Nephron progenitor cell (in vitro differentiated cells): ENCODE results near the gene TNS1.

ENCODE experiments used
- DNase-seq: peaks from one replicate; pipeline ENCODE4 v3.0.0; 2021
- H3K27ac Mint-ChIP-seq: 2 replicates; pipeline ENCODE4 v1.8.0; 2021; ENCODE audit warnings: mild to moderate bottlenecking, moderate library complexity, mixed read lengths
- H3K27me3 Mint-ChIP-seq: 2 replicates; pipeline ENCODE4 v1.8.0; 2021; ENCODE audit warnings: mild to moderate bottlenecking, low read depth, mixed read lengths; ENCODE audit not compliant: poor library complexity
- H3K36me3 Mint-ChIP-seq: 2 replicates; pipeline ENCODE4 v1.8.0; 2021; ENCODE audit warnings: low read depth, mixed read lengths
- H3K4me1 Mint-ChIP-seq: 2 replicates; pipeline ENCODE4 v1.8.0; 2021; ENCODE audit warnings: mixed read lengths
- H3K4me3 Mint-ChIP-seq: 2 replicates; pipeline ENCODE4 v1.8.0; 2021; ENCODE audit warnings: mild to moderate bottlenecking, moderate library complexity, mixed read lengths
- H3K9me3 Mint-ChIP-seq: 2 replicates; pipeline ENCODE4 v1.8.0; 2021; ENCODE audit warnings: mild to moderate bottlenecking, moderate library complexity, mixed read lengths
- CTCF ChIP-seq: fragments of 200-600 bp; sonication (generic); IDR thresholded peaks from 2 replicates; pipeline ENCODE4 v1.5.0; 2021; ENCODE audit warnings: antibody characterized with exemption

Gene TNS1

GRCh38 chr2:217797165-217797564 is 205.6 kb downstream of the TNS1 start:
- Mint-ChIP-seq H3K36me3 (no peaks in the 10 kb centered on the region), H3K4me3 (peak overlapping the region; percentile 8), H3K27ac (no peak overlapping the region), H3K27me3 (peaks cover 7% of the 10 kb centered on the region), H3K9me3 (no peaks in the 10 kb centered on the region), H3K4me1 (peaks cover 47% of the 10 kb centered on the region)
- no peak for TF ChIP-seq CTCF
- no peak for DNase-seq

GRCh38 chr2:217795706-217796465 is 206.9 kb downstream of the TNS1 start:
- Mint-ChIP-seq H3K36me3 (no peaks in the 10 kb centered on the region), H3K27ac (no peak overlapping the region), H3K27me3 (peaks cover 10% of the 10 kb centered on the region), H3K9me3 (no peaks in the 10 kb centered on the region), H3K4me3 (no peak overlapping the region), H3K4me1 (peaks cover 40% of the 10 kb centered on the region)
- DNase-seq = no peak
- no peak for TF ChIP-seq CTCF

GRCh38 chr2:217795067-217795466 is 207.7 kb downstream of the TNS1 start:
- no peak for DNase-seq
- Mint-ChIP-seq H3K4me1 (peaks cover 40% of the 10 kb centered on the region), H3K27me3 (peaks cover 13% of the 10 kb centered on the region), H3K27ac (no peak overlapping the region), H3K4me3 (no peak overlapping the region), H3K36me3 (no peaks in the 10 kb centered on the region), H3K9me3 (no peaks in the 10 kb centered on the region)
- no peak for TF ChIP-seq CTCF

- H3K36me3 Mint-ChIP-seq = no peaks in the 10 kb centered on the region
- no peak overlapping the region for H3K4me3 Mint-ChIP-seq
- no peak overlapping the region for H3K27ac Mint-ChIP-seq
- peaks cover 11% of the 10 kb centered on the region for H3K27me3 Mint-ChIP-seq
- H3K4me1 Mint-ChIP-seq = peaks cover 40% of the 10 kb centered on the region
- no peak for TF ChIP-seq CTCF
- no peak for DNase-seq
- no peaks in the 10 kb centered on the region for H3K9me3 Mint-ChIP-seq
These were observed 208.4 kb downstream of the TNS1 start for GRCh38 chr2:217794133-217794986.

GRCh38 chr2:217793566-217794132 is 209.1 kb downstream of the TNS1 start:
- no peaks in the 10 kb centered on the region for H3K36me3 Mint-ChIP-seq
- H3K9me3 Mint-ChIP-seq = no peaks in the 10 kb centered on the region
- DNase-seq = no peak
- no peak overlapping the region for H3K27ac Mint-ChIP-seq
- TF ChIP-seq CTCF = no peak
- peaks cover 6% of the 10 kb centered on the region for H3K27me3 Mint-ChIP-seq
- H3K4me1 Mint-ChIP-seq = peaks cover 44% of the 10 kb centered on the region
- no peak overlapping the region for H3K4me3 Mint-ChIP-seq
